ENCODE measurements around the gene ADH6. TPM values are rescaled to one million over a fixed set of nuclear protein-coding genes. Genes with fewer than 3 reads are reported as not detected.

Gene ADH6
- total RNA-seq (under 1 TPM; 0.16 to 0.62 TPM), polyA plus RNA-seq (ENCODE audit: insufficient read depth, low read depth, low replicate concordance) (0.42 TPM)
- long read RNA-seq, donor 1: 0 reads
- long read RNA-seq, donor 2: 0 reads

DNA sequence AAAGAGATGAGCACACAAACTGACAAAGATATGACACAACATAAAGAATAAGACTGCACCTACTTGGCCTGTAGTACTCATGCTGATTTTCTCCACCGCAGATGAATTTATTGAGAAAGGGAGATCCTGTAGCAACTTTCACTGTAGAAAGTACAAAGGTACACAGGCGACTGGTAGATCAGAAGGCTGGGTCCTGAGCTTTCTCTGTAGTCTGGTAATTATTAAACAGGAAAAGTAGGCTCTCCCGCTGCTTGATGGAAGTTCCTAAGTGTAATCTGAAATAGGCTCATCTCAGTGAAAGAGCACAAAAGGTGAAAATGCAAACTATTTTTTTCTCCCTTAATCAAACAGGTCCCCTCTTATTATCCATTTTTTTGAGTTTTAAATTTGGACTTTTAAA is at the start of gene ADH6:
TSS of gene ADH6 (minus strand) at position 175 of the 400 bp plus-strand sequence. CDS start at position 81, 94 bp downstream.
- no peak within 1 kb of the TSS for H3K4me3 ChIP-seq
- H3K4me1 ChIP-seq: no peaks in the 10 kb centered on the region
- TF ChIP-seq, protein P1, sequence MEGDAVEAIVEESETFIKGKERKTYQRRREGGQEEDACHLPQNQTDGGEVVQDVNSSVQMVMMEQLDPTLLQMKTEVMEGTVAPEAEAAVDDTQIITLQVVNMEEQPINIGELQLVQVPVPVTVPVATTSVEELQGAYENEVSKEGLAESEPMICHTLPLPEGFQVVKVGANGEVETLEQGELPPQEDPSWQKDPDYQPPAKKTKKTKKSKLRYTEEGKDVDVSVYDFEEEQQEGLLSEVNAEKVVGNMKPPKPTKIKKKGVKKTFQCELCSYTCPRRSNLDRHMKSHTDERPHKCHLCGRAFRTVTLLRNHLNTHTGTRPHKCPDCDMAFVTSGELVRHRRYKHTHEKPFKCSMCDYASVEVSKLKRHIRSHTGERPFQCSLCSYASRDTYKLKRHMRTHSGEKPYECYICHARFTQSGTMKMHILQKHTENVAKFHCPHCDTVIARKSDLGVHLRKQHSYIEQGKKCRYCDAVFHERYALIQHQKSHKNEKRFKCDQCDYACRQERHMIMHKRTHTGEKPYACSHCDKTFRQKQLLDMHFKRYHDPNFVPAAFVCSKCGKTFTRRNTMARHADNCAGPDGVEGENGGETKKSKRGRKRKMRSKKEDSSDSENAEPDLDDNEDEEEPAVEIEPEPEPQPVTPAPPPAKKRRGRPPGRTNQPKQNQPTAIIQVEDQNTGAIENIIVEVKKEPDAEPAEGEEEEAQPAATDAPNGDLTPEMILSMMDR (IDR thresholded peaks at IDR 0.05): no peak
- no peak for TF ChIP-seq POLR2A (IDR thresholded peaks at IDR 0.05)
- H3K27me3 ChIP-seq: no peaks in the 10 kb centered on the region
- H3K27ac ChIP-seq: no peak within 1 kb of the TSS
- no peak for DNase-seq
- no peaks in the 10 kb centered on the region for H3K9me3 ChIP-seq
- intact Hi-C loops (cut with DNase I; ENCODE audit: low total_unique reads): no loop called here
- WGBS, 2 donors: 93 to 97% methylated on average over 3 of the region's 3 CpGs
- H3K36me3 ChIP-seq (ENCODE audit: low read depth, missing control alignments): no peaks in the 10 kb centered on the region

GRCh38 chr4:99264927-99265326 is 45.9 kb upstream of the ADH6 start:
- H3K27me3 ChIP-seq: no peaks in the 10 kb centered on the region
- no peaks in the 10 kb centered on the region for H3K36me3 ChIP-seq (ENCODE audit: low read depth, missing control alignments)
- intact Hi-C loops (cut with DNase I; ENCODE audit: low total_unique reads): no loop called here
- DNase-seq: no peak
- no peak overlapping the region for H3K27ac ChIP-seq
- no peaks in the 10 kb centered on the region for H3K4me1 ChIP-seq
- H3K9me3 ChIP-seq: no peaks in the 10 kb centered on the region
- H3K4me3 ChIP-seq: no peak overlapping the region
- TF ChIP-seq, protein P1 (IDR thresholded peaks at IDR 0.05): no peak
- TF ChIP-seq POLR2A (IDR thresholded peaks at IDR 0.05): no peak

- H3K27me3 ChIP-seq: no peaks in the 10 kb centered on the region
- intact Hi-C loops (cut with DNase I; ENCODE audit: low total_unique reads): no loop called here
- no peaks in the 10 kb centered on the region for H3K9me3 ChIP-seq
- H3K27ac ChIP-seq: no peak overlapping the region
- H3K36me3 ChIP-seq (ENCODE audit: low read depth, missing control alignments): no peaks in the 10 kb centered on the region
- no peak for DNase-seq
- H3K4me3 ChIP-seq: no peak overlapping the region
- WGBS, 2 donors: 82 to 90% methylated on average over 4 of the region's 4 CpGs
- TF ChIP-seq POLR2A (IDR thresholded peaks at IDR 0.05): no peak
- TF ChIP-seq, protein P1 (IDR thresholded peaks at IDR 0.05): no peak
- no peaks in the 10 kb centered on the region for H3K4me1 ChIP-seq
These were observed 33.7 kb upstream of the ADH6 start for GRCh38 chr4:99252746-99253145.

DNA sequence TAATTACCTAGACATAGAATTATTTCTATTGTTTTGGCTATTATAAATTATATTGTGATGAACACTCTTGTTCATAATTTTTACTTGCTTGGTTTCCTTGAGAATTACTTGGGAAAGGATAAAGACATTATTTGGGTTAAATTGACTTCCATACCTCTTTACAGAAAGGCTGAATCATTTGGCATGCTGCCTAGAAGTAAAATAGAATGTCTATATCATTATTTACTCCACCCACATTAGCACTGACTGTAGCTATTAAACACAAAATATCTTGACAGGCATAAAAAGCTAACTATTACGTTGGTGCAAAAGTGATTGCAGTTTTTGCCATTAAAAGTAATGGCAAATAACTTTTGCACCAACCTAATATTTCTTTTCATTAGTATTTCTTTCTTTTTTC is 29.7 kb upstream of the ADH6 start:
- DNase-seq: no peak
- intact Hi-C loops (cut with DNase I; ENCODE audit: low total_unique reads): no loop called here
- Histone ChIP-seq H3K27me3 (no peaks in the 10 kb centered on the region), H3K27ac (no peak overlapping the region), H3K4me1 (no peaks in the 10 kb centered on the region), H3K4me3 (no peak overlapping the region), H3K9me3 (no peaks in the 10 kb centered on the region), H3K36me3 (ENCODE audit: low read depth, missing control alignments) (no peaks in the 10 kb centered on the region)
- TF ChIP-seq POLR2A (IDR thresholded peaks at IDR 0.05): no peak
- TF ChIP-seq, protein P1 (IDR thresholded peaks at IDR 0.05): no peak
- WGBS, 2 donors: 59 to 91% methylated on average over 1 of the region's 1 CpG

- no peak for DNase-seq
- Histone ChIP-seq H3K4me3 (no peak overlapping the region), H3K27me3 (no peaks in the 10 kb centered on the region), H3K27ac (no peak overlapping the region), H3K9me3 (no peaks in the 10 kb centered on the region), H3K4me1 (no peaks in the 10 kb centered on the region), H3K36me3 (ENCODE audit: low read depth, missing control alignments) (no peaks in the 10 kb centered on the region)
- no peak for TF ChIP-seq POLR2A (IDR thresholded peaks at IDR 0.05)
- TF ChIP-seq, protein P1 (IDR thresholded peaks at IDR 0.05): no peak
- intact Hi-C loops (cut with DNase I; ENCODE audit: low total_unique reads): no loop called here
- 58 to 74% methylated on average over 1 of the region's 1 CpG for WGBS, 2 donors
These were observed 16.9 kb upstream of the ADH6 start for GRCh38 chr4:99235955-99236354.

Measured in testis (tissue), 5 donors.